Breast epithelium (tissue), 4 donors: ENCODE results near the gene IRAK2. TPM values are rescaled to one million over a fixed set of nuclear protein-coding genes. Genes with fewer than 3 reads are reported as not detected.

Experiments used
- DNase-seq, 2 donors: peaks; one replicate each; pipeline ENCODE4 v3.0.0-alpha.2; 2019; ENCODE audit warnings: low spot score in 2 of 2
- H3K27ac ChIP-seq, 2 donors: fragments of 200-600 bp; sonication (generic) in 1 of 2; one replicate each; pipeline ENCODE4 v1.5.1; 2016 to 2019; ENCODE audit warnings: mild to moderate bottlenecking in 1 of 2
- H3K27me3 ChIP-seq, 2 donors: fragments of 200-600 bp; sonication (generic) in 1 of 2; one replicate each; pipeline versions ENCODE4 v1.5.1 to v1.6.0; 2017 to 2019; ENCODE audit warnings: control low read depth in 1 of 2, mild to moderate bottlenecking in 1 of 2
- H3K36me3 ChIP-seq: fragments of 200-600 bp; one replicate; pipeline ENCODE4 v1.5.1; 2019
- H3K4me1 ChIP-seq, 2 donors: fragments of 200-600 bp; sonication (generic); one replicate each; pipeline ENCODE4 v1.5.1; 2016 to 2019; ENCODE audit warnings: control low read depth in 1 of 2
- H3K4me3 ChIP-seq, 3 donors: fragments of 200-600 bp; sonication (generic); 1 replicate in 2 of 3; 2 replicates in 1 of 3; pipeline ENCODE4 v1.5.1; 2016 to 2019; ENCODE audit warnings: mild to moderate bottlenecking in 3 of 3, moderate library complexity in 2 of 3
- H3K9me3 ChIP-seq, 2 donors: fragments of 200-600 bp; sonication (generic) in 1 of 2; one replicate each; pipeline ENCODE4 v1.5.1; 2016 to 2019; ENCODE audit warnings: control low read depth in 1 of 2
- CTCF ChIP-seq, 3 donors: fragments of 450-650 bp; IDR thresholded peaks; one replicate each; pipeline ENCODE4 v1.5.1; 2016 to 2017; ENCODE audit warnings: antibody characterized with exemption in 3 of 3, mild to moderate bottlenecking in 3 of 3, moderate library complexity in 3 of 3
- POLR2A ChIP-seq: fragments of 450-650 bp; IDR thresholded peaks from one replicate; pipeline ENCODE4 v1.6.1; 2016; ENCODE audit warnings: antibody characterized with exemption, mild to moderate bottlenecking, moderate library complexity
- POLR2AphosphoS5 ChIP-seq, 3 donors: sonication (generic); formaldehyde crosslinking; IDR thresholded peaks; one replicate each; pipeline ENCODE4 v1.6.1; 2017; ENCODE audit warnings: antibody characterized with exemption in 3 of 3
- intact Hi-C: fragments of 100-400 bp; cut with DNase I; formaldehyde crosslinking; loops from one replicate; pipeline ENCODE4 v1.15.1; 2023; ENCODE audit warnings: low total_unique reads
- total RNA-seq, 3 donors: library from RNA; depleted of rRNA; stranded (reverse); fragments of >200 nt; gene quantifications; one replicate each; pipeline ENCODE4 v1.1.0, GENCODE V29; 2016

IRAK2 gene
- total RNA-seq, 3 donors from 2014 or later: 3.4 to 7.2 (median 5.1) TPM

DNA sequence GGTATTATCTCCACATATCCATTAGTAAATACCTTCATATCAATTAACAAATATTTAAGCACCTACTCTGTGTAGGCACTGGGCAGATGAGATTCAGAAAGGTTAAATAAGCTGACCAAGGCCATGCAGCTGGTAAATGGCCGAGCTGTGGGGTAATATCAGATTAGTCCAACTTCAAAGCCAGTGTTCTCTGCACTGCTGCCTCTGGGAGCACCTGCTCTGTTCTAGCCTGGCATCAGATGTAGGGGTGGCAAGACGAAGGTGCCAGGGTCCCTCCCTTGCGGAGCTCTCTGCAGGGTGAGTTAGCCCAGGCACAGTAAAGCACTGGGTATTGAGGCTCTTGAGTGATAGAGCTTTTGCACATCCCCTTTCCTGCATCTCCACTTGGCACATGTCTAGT is 89.0 kb downstream of the IRAK2 start:
- Histone ChIP-seq H3K36me3 (no peaks in the 10 kb centered on the region), H3K9me3 (no peaks in the 10 kb centered on the region), H3K27ac (no peak overlapping the region), H3K4me1 (peaks cover 0 to 6% of the 10 kb centered on the region in 2 donors), H3K27me3 (no peaks in the 10 kb centered on the region), H3K4me3 (no peak overlapping the region)
- no peak for DNase-seq
- intact Hi-C loops: no loop called here
- TF ChIP-seq POLR2A: no peak
- TF ChIP-seq POLR2AphosphoS5 (IDR thresholded peaks at IDR 0.05): no peak
- no peak for TF ChIP-seq CTCF (IDR thresholded peaks at IDR 0.05)

DNA sequence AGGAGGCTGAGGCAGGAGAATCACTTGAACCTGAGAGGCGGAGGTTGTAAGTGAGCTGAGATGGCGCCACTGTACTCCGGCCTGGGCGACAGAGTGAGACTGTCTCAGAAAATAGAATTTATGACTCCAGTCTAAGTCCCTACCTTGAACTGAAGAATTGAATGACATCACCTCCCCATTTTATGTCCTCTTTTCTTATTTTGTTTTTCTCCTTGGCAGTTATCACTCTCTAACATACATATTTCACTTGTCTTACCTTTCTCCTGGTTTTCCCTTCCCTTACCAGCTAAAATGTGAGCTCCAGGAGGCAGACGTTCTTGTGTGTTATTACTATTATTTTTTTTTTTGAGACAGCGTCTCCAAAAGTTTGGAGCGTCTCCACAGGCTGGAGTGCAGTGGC is 91.1 kb downstream of the IRAK2 start:
- TF ChIP-seq POLR2AphosphoS5 (IDR thresholded peaks at IDR 0.05): no peak
- no peak for TF ChIP-seq CTCF (IDR thresholded peaks at IDR 0.05)
- no peak for TF ChIP-seq POLR2A

GRCh38 chr3:10259036-10259435 is 94.3 kb downstream of the IRAK2 start:
- TF ChIP-seq CTCF (IDR thresholded peaks at IDR 0.05) (no peak), POLR2AphosphoS5 (IDR thresholded peaks at IDR 0.05) (no peak), POLR2A (no peak)
- no peaks in the 10 kb centered on the region for H3K9me3 ChIP-seq
- no peak for DNase-seq
- H3K4me3 ChIP-seq: no peak overlapping the region
- no peaks in the 10 kb centered on the region for H3K36me3 ChIP-seq
- no peaks in the 10 kb centered on the region for H3K4me1 ChIP-seq
- H3K27ac ChIP-seq: no peak overlapping the region
- intact Hi-C loops: no loop called here
- no peaks in the 10 kb centered on the region for H3K27me3 ChIP-seq

More for the DNA sequence above, 91.1 kb downstream of the IRAK2 start:
- Histone ChIP-seq H3K36me3 (no peaks in the 10 kb centered on the region), H3K4me1 (no peaks in the 10 kb centered on the region), H3K27me3 (no peaks in the 10 kb centered on the region), H3K27ac (no peak overlapping the region), H3K4me3 (no peak overlapping the region), H3K9me3 (no peaks in the 10 kb centered on the region)
- DNase-seq: no peak
- intact Hi-C loops: no loop called here

DNA sequence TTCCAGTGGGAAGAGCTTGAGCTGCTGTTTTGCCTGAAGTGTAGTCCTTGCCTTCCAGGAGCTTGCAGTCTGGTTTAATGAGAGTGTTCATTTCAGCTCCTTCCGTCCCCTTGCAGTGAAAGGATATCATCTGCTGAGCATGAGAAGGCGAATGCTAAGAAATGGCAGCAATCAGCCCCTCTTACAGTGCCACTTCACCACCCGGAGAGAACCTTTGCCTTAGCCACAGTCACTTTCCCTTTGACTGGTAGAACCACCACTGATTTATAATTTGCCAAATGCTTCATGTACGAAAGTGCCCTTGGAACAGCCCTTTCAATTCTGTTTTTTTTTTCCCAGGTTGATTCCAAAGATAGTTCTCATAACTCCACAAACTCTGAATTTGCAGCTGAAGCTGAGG is 95.1 kb downstream of the IRAK2 start:
- Histone ChIP-seq H3K36me3 (no peaks in the 10 kb centered on the region), H3K4me3 (no peak overlapping the region), H3K4me1 (no peaks in the 10 kb centered on the region), H3K27me3 (no peaks in the 10 kb centered on the region), H3K27ac (no peak overlapping the region), H3K9me3 (no peaks in the 10 kb centered on the region)
- intact Hi-C loops: no loop called here
- TF ChIP-seq POLR2A: no peak
- TF ChIP-seq POLR2AphosphoS5 (IDR thresholded peaks at IDR 0.05): no peak
- TF ChIP-seq CTCF (IDR thresholded peaks at IDR 0.05): no peak
- DNase-seq: no peak

DNA sequence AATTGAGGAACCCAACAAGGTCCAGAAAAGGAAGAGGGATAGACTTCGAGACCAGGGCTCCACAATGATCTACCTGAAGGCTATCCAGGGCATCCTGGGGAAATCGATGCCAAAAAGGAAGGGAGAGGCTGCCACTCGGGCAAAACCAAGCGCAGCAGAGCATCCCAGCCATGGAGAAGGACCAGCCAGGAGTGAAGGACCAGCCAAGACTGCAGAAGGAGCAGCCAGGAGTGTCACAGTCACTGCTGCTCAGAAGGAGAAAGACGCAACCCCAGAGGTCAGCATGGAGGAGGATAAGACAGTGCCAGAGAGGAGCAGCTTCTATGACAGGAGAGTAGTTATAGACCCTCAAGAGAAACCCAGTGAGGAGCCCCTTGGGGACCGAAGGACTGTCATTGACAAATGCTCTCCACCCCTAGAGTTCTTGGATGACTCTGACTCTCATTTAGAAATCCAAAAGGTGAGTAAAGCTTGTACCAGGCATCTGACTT is 95.5 kb downstream of the IRAK2 start:
- Histone ChIP-seq H3K4me3 (no peak overlapping the region), H3K27me3 (no peaks in the 10 kb centered on the region), H3K36me3 (no peaks in the 10 kb centered on the region), H3K9me3 (no peaks in the 10 kb centered on the region), H3K27ac (no peak overlapping the region), H3K4me1 (no peaks in the 10 kb centered on the region)
- TF ChIP-seq POLR2AphosphoS5 (IDR thresholded peaks at IDR 0.05): no peak
- TF ChIP-seq CTCF (IDR thresholded peaks at IDR 0.05): no peak
- no peak for TF ChIP-seq POLR2A
- intact Hi-C loops: no loop called here
- DNase-seq: no peak
